ENCODE results near the gene BLMH.
"Not testable (repeated sequence)": the region's sequence is repeated elsewhere in the genome, so short reads cannot be mapped to it uniquely, and the experiment has no call there.

The BLMH gene

DNA sequence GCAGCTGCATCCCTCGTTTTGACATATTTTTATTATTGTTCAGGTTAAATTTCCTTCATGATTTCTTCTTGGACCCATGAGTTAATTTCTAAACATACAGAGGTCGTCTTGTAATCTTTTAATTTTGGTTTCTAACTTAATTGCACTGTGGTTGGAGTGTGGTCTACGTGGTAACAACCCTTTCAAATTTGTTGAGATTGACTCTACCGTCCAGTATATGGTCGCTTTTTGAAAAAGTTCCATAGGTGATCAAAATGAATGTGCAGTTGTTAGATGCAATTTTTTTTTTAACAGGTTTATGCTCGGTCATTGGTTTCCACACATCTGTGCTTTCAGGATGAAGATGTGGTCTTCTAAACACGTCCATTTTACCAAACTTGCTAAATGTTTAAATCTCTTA, 45.3 kb downstream of the BLMH start:
- DNase-seq: no peak

DNA sequence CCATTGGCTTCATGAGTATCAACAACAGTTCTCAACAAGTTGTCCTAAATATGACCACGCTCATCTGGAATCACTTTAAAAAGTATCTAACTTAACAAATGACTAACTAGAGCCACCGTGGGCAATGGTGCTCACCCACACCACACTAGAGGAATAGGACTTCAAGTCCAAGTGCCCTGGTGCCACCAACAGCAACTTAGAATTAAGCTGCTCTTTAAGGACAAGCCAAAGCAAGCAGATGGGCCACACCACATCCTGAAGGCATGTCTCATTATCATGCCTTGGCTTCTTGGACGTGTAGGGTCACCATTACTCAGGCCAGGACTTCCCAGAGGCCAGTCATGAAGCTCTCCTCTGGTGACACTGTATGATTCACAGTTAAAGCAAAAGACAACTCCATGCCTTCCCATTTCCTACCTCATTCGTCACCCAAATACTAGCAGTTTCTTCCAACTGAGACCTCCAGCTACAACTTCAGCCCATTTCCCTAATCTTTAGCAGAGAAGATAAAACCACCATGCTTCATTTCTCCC, 46.8 kb downstream of the BLMH start:
- DNase-seq: no peak

DNA sequence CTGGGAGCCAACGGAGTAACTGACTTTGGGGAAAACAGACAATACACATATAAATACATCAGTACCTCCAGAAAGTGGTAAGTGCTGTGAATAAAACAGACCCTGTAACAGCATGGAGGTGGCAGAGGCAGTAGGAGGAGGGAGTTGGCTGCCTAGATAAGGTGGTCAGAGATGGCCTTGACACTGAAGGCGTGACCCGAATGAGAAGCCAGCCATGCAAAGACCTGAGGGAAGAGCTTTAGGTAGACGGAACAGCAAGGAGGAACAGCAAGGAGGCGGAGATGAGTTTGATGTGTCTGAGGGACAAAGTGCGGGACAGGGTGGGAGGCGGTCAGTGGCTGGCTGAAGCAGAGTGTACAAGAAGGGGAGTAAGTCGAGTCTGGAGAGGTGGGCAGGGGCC, 48.2 kb downstream of the BLMH start:
- no peak for DNase-seq

DNA sequence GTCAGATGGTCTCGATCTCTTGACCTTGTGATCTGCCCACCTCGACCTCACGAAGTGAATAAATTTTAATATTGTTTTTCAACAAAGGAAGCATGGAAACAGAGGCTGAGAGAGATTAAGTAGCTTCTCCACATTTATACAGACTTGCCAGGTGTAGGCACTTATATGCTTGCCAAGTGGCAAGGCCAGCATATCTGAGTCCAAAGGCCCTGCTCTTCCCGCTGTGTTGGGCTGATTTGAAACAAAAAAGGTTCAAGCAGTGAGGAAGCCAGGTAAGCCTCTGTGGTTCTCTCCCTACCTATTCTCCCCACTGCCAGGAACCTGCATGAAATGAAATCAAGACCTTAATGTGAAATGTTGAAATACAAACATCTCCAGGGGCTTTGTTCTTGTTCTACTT, 48.7 kb downstream of the BLMH start:
- DNase-seq: no peak

DNA sequence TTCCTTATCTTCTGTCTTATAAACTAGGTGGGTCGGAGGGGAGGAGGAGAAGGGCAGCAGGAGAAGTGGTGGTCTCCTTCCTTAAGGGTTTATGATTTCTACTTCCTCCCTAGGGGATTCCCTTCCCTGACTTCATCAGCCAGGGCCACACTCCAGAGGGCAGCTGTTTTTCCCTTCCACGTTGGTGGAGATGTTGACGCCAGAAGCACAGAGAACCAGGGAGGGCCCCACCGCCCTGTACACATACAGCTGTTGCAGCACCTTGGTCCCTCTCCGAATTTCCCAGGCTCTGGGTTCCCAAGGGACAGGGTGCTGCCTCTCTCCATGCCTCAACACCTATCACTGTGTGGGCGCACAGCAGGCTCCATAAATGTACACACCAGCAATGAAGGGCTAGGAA, 50.7 kb downstream of the BLMH start:
- DNase-seq: no peak

DNA sequence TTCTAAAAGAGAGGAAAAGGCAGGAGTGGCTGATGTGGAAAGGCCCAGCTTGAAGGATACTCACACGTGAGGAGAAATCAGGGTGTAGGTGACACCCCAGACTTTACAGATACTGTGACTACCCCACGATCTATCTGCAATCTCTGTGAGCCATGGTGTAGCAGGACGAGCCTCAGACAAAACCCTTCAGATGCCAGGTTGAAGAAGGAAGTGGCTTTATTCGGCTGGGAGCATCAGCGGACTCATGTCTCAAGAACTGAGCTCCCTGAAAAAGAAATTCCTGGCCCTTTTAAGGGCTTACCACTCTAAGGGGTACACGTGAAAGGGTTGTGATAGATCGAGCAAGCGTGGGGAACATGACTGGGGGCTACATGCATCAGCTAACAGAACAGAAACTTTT, 51.6 kb downstream of the BLMH start:
- no peak for DNase-seq

DNA sequence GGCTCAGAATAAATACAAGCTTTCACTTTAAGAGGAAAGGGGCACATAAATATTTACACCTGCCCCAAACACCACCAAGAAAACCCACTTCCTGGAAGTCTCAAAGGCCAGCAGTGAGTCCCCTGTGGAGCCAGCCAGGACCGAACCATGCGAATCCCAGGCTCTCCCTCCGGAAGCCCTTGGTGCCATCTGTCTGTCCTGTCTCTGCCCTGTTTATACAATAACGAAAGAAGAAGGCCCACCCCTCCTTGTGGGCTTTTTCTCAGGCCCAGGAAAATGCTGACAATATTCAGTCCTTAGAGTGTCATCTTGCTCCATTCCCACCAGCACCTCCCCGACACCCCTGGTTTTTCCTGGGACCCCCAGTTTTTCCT, 52.7 kb downstream of the BLMH start:
- no peak for DNase-seq

DNA sequence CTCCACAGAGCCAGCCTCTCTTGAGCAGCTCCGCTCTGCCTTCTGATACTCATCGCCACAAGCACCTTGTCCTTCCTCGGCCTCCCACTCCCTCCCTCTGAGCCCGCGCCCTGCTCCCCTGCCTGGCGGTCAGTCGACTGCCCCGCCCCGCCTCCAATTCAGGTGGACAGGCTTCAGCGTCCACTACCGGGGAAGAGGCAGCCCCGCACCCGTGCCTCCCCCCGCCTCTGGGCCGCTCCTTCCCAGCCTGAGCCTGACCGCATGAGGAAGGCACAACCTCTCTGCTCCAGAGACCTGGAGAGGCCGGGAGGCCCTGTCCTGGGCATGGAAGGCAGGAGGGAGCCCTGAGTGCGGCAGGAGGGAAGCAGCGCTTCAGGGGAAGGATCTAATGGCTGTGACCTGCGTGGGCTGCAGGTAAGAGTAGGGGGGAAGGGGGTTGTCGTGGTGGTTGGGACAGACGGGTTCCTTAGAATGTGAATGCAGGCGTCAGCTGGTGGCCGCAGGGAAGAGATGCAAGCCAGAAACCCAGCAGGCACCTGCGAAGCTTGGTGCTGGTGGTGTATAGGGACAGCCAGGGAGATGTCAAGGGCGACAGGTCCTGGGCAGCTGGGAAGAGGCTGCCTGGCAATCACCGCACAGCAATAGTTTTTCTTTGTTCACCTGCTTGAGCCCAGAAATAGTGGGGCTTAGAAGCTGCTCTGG, 53.2 kb downstream of the BLMH start:
- DNase-seq: no peak

DNA sequence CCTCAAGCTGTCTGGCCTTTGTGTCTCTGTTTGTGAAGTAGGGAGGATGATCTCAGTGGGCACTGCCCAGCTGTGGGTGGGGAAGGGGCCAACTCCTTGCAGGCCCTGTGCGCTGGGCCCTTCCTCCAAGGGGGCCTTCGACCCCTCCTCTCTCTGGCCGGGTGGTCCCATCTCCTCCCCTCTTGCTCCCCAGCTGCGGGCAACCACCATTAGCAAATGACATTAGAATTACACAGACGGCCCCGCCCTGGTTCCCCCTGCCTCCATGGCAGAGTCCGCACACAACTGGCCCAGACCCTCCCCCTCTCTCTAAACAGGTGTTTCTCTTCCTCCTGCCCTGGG, 53.8 kb downstream of the BLMH start:
- DNase-seq: no peak

DNA sequence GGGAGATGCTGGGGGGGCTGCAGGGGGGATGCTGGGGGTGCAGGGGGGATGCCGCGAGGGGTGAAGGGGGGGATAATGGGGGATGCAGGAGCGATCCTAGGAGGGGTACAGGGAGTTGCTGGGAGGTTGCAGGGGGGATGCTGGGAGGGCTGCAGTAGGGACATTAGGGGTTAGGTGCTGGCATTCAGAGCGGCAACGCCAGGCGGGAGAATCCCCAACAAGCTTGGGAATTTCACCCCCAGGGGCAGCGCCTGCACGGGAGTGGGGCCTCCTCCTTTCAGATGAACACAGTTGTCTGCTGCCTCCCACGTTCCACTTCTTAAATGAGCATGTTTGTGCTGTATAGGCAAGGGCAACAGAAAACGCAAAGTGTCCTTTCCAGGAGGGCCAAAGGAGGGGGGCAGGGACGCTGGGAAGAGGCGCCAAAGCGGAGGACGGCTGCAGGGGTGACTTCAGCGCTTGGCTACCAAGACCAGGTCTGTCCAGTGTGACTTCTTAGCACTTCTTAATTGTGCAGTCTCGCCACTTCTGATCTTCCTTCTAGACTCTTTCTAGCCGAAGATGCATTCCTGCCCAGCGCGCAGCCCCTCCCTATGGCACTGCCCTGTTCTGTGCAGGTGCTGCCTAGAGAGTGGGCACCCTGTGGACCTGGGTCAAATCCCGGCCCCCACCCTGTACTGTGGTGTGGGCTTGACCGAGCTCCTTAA, 54.3 kb downstream of the BLMH start:
- no peak for DNase-seq

DNA sequence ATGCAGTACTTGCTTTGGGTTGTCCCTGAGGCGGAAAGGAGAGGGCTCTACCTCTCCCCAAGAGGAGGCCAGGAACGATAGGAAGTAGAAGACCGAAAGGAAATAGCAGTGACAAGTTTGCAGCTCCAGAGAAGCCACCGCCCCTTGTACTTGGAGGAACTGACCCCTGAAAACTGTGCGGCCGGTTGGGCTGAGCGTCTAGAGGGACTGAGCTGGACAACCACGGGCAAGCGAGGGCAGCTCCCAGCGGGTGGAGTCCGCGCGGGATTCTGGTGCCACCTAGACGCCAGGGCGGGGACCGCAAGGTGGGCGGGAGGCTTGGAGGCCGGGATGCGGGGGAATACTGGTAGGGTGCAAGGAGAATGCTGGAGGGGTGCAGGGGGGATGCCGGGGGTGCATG, 55.0 kb downstream of the BLMH start:
- DNase-seq: no peak

DNA sequence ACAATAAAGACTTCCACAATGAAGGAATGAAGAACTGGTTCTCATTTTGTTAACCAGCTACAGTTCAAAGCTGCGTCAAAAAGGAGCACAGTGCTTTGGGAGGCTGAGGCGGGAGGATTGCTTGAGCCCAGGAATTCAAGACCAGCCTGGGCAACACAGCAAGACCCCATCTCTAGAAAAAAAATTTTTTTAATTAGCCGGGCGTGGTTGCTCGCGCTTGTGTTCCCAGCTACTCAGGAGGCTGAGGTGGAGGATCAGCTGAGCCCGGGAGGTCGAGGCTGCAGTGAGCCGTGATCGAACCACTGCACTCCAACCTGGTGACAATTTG, 55.5 kb downstream of the BLMH start:
- DNase-seq: no peak

DNA sequence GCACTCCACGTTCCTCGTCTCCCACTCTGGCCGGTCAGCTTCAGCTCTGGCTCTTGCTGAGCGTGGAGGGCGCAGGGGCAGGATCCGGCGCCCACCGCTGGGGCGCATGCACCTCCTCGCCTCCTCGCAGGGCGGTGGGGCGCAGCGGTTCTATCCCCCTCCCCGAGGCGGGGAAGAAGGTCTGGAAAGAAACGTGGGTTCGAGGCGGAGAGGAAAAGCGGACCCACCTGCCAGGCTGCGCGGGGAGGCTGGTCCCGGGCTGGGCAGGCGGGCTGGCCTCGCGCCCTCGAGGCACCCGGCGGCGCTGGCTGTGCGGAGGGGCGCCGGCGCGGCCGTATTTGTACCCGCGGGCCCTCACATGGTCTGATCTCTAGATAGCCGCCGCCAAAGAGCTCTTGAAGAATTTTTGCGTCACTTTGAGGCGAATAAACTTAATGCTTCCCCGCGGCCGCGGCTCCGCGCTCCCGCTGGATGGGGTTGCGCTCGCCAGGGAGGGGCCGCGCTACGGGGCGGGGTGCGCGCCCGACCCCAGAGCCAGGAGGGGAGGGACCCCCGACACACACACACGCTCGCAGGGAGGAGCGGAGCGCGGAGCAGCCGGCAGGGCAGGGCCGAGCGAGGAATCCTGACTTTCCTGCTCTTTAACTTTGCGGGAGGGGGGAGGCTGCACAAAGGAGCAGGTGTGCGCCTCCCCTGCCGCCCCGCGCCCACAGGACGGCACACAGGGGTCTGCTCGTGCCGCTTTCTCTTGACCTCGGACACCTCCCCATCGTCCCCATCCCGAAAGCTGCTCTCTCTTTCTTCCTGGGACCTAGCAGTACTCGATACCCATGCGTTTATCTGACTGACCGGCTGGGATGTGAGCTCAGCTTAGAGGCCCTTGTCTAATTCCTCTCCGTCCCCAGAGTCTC, 56.1 kb downstream of the BLMH start, which contains the start of gene SLC6A4:
TSS of gene SLC6A4 (minus strand) at position 312 of the 911 bp plus-strand sequence. CDS start 13,739 bp downstream, outside the sequence.
- DNase-seq: no peak

DNA sequence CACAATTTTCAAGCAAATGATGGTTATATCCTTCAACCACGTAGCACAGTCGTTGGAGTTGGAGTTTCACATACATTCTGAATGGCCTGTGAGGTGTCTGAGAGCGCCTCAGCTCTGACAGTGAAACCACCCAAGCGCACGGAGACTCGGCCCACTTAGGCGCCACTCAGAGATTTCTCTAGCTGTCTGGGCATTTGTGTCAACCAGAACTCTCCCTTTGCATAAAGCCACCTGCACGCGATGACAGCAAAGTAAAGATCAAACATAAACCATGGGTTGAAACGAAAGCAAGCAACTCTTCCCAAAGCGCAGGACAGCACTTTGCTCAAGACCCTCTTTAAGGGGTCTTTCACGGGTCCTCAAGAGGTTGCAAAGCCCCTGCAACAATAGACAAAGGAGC, 56.8 kb downstream of the BLMH start:
- no peak for DNase-seq

DNA sequence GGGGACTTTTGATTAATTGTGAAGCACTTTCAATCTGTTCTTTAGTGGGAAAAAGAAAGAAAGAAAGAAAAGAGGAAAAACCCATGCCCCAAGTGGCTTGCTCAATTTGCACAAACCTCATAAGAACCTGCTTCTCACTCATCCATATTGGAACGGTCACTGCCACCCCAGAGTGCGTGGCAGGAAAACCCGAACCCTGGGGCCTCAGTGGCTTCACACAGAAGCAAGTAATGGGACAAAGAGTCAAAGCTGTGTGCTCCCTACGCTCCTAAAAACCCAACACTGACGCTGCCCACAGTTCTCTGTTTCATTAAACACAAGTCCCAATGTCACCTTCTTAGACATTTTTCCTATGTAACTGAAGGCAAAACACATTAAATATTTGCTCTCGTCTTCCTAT, 57.4 kb downstream of the BLMH start:
- no peak for DNase-seq

DNA sequence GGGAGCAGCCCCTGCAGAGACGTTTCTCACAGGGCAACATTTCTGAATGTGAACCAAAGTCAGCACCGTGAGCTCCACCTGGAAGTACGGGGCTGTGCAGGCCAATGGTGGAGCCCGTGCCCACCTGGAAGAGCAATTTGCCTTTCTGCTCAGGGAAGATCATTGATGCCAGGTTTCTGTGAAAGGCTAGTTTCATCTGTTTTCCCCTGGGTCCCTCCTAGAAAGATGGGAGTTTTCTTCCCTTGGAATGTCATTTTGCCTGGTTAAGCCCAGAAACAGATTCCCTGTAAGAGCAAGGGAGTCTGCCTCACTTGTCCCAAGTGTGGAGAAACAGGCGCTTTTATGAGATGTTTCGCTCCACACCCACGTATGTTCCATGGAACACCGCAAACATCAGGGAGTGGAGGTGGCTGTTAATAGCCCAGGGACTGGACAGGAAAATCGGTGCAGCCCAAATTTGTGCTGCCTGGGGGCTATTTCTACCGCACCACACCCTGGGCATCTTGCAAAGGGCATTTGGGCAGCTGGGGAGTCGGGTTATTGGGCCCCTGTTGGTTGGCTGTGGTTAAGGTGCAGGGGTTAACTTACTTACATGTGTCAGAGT, 58.8 kb downstream of the BLMH start:
- DNase-seq: no peak

DNA sequence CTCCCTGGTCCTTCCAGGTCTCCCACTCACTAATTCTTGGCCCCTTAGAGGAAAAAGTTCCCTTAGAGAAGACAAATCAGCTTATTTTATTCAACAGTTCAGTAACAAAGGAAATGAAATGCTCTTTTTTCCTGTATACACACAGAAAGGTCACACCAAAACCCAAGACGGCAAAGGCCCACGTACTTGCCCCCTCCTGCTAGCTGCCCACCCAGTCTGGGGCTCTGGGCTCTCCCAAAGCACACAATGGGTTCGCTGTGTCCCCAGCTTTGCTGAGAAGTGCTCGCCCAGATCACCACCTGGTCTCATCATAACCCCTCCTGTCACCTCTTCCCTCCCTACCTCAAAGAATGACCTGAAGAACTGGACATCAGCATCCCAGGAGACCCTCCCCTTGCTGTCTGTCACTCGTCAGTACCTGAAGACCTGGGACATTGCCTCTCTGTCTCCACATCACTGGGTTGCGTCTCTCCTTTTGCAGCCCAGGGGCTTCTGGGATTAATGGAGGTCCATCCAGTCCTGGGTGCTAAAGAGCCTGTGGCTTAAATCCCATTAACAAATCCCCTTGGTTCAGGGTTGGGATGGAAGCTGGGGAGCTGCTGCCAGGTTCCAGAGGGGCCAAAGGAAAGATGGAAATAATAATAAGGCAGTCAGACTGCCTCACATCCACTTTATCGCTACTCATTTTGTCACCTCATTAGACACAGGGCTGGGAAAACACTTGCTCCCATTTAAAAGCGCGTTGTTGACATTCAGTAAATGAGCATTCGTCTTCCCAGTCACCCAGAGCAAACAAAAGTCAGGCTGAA, 59.5 kb downstream of the BLMH start:
- no peak for DNase-seq

DNA sequence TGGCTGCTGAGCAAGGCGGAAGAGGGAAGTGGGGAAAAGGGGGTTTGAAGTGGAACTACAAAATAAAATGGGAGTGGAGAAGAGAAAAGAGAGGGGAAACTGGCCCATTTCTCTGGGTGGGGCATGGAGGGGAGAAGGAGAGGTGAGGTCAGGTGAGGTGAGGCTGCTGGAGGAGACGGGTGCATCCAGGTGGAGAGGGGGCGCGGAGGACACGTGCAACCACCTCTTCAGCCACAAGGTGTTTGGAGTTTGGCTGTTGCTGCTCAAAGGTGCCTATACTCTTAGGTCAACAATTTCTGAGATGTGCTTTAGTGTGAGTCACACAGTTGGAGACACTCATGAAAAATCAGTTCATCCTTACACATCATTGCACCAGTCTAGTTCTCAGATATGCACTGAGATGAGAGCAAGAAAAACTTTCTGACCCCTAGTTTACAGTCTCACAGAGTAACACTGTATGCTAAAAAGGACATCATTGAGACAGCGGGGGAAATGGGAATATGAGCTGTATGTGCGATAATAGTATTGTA, 61.1 kb downstream of the BLMH start:
- DNase-seq: no peak

DNA sequence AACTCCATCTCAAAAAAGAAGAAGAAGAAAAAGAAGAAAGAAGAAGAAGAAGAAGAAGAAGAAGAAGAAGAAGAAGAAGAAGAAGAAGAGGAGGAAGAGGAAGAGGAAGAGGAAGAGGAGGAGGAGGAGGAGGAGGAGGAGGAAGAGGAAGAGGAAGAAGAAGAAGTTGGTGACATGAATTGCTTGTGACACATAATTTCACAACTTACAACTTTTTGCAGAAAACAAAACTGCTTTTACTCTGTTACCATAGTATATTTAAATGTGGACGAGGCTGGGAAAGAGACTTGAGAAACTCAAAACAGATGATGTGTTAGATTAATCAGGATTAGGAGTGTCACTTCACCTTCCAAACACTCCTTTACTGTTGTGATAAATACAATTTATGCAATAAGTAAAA, 61.7 kb downstream of the BLMH start:
- DNase-seq: not testable (repeated sequence)

DNA sequence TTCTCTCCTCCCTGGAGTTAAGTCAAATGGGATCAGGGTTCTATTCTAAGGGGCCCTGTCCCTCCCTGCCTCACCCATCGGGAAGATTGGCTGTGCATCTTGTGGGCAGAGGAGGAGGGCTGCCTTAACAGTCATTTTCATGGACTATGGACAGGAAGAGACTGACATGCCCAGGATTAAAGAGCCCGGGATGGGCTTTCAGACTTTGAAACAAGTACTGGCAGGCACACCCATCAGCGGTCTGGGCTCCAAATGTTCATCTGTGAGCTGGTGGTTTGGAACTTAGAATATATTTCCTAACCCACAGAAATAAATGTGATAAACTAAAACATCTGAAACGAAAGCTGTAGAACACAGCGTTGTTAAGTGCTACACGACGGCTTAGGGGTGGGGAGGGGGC, 62.7 kb downstream of the BLMH start:
- no peak for DNase-seq

DNA sequence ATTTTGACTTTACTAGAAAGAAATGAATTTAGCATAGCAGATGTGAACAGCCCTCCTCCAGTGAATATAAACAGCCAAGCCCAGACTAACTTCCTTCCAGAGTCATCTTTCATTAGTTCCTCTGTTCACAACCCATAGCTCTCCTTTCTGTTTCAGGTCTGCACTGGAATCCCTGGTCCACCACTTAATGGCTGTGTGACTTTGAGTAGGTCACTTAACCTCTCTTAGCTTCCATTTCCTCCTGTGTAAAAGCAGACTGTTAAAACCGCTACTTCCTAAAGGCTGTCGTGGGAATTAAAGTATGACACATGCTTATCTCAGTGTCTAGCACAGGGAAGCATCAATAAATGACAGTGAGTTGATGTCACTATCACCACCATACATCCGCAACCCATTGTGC, 63.7 kb downstream of the BLMH start:
- no peak for DNase-seq

DNA sequence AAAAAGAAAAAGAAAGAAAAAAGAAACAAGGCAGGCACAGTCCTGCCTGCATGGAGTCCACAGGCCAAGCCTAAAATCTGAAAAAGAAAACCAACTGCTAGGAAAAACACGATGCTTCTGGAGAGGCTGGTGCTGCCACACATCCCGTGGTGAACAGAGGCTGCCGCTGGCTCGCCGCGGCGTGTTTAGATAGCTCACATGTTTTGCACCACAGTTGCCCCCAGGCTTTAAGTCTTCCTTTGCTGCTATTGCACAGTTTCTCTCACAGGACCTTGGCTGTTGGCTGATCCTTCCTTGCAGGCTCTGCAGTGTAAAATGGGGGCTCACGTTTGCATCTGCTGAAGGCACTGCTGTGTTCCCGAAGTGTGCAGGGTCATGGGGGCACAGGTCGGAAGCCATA, 64.9 kb downstream of the BLMH start:
- no peak for DNase-seq
